Trophoblast cell (in vitro differentiated cells and primary cell): ENCODE results near the gene PPP1R9A.

Experiments used
- DNase-seq, 2 donors: peaks; one replicate each; pipeline ENCODE4 v3.0.0-alpha.2; 2016
- H2AFZ ChIP-seq: 2 replicates; pipeline ENCODE4 v1.6.1; 2013; ENCODE audit warnings: low read length, moderate library complexity, mild to moderate bottlenecking; ENCODE audit not compliant: insufficient read depth, poor library complexity
- H2AK5ac ChIP-seq: 2 replicates; pipeline ENCODE4 v1.6.1; 2013; ENCODE audit warnings: mild to moderate bottlenecking, low read length
- H2BK120ac ChIP-seq: 2 replicates; pipeline ENCODE4 v1.6.1; 2013; ENCODE audit warnings: low read length, mild to moderate bottlenecking, moderate library complexity; ENCODE audit not compliant: insufficient read depth, poor library complexity
- H2BK12ac ChIP-seq: 2 replicates; pipeline ENCODE4 v1.6.1; 2013; ENCODE audit warnings: mild to moderate bottlenecking, low read length, moderate library complexity
- H2BK5ac ChIP-seq: 2 replicates; pipeline ENCODE4 v1.6.1; 2013; ENCODE audit warnings: low read length, low read depth, moderate library complexity, mild to moderate bottlenecking; ENCODE audit not compliant: poor library complexity
- H3K14ac ChIP-seq: 2 replicates; pipeline ENCODE4 v1.6.1; 2013; ENCODE audit warnings: mild to moderate bottlenecking, low read length
- H3K18ac ChIP-seq: 2 replicates; pipeline ENCODE4 v1.6.1; 2013; ENCODE audit warnings: mild to moderate bottlenecking, low read length
- H3K23ac ChIP-seq: 2 replicates; pipeline ENCODE4 v1.6.1; 2013; ENCODE audit warnings: low read length
- H3K27ac ChIP-seq: 2 replicates; pipeline ENCODE4 v1.5.1; 2013; ENCODE audit warnings: low read depth, mild to moderate bottlenecking, inconsistent platforms, low read length, moderate library complexity
- H3K27me3 ChIP-seq: 2 replicates; pipeline ENCODE4 v1.6.1; 2013; ENCODE audit warnings: inconsistent platforms, mild to moderate bottlenecking, low read length, moderate library complexity; ENCODE audit not compliant: insufficient read depth
- H3K36me3 ChIP-seq, 2 experiments: 1 replicate in 1 of 2; 2 replicates in 1 of 2; pipeline ENCODE4 v1.6.1; 2013; ENCODE audit warnings: low read length in 2 of 2, mild to moderate bottlenecking in 2 of 2, moderate library complexity in 1 of 2; ENCODE audit not compliant: insufficient read depth in 2 of 2, control insufficient read depth in 1 of 2
- H3K4ac ChIP-seq: 2 replicates; pipeline ENCODE4 v1.6.1; 2013; ENCODE audit warnings: low read depth, mild to moderate bottlenecking, low read length, moderate library complexity
- H3K4me1 ChIP-seq, 2 experiments: 1 replicate in 1 of 2; 2 replicates in 1 of 2; pipeline ENCODE4 v1.6.1; 2013; ENCODE audit warnings: low read length in 2 of 2, mild to moderate bottlenecking in 2 of 2, moderate library complexity in 1 of 2; ENCODE audit not compliant: insufficient read depth in 2 of 2, control insufficient read depth in 1 of 2
- H3K4me2 ChIP-seq: 2 replicates; pipeline ENCODE4 v1.6.1; 2013; ENCODE audit warnings: inconsistent platforms, mild to moderate bottlenecking, low read length, moderate library complexity
- H3K4me3 ChIP-seq: 2 replicates; pipeline ENCODE4 v1.5.1; 2013; ENCODE audit warnings: mild to moderate bottlenecking, low read depth, low read length, inconsistent platforms
- H3K79me1 ChIP-seq: one replicate; pipeline ENCODE4 v1.6.1; 2013; ENCODE audit warnings: low read length
- H3K79me2 ChIP-seq: 2 replicates; pipeline ENCODE4 v1.6.1; 2013; ENCODE audit warnings: low read length, mild to moderate bottlenecking; ENCODE audit not compliant: control insufficient read depth, insufficient read depth, poor library complexity
- H3K9ac ChIP-seq: 2 replicates; pipeline ENCODE4 v1.6.1; 2013; ENCODE audit warnings: mild to moderate bottlenecking, low read length
- H3K9me3 ChIP-seq: 2 replicates; pipeline ENCODE4 v1.6.1; 2013; ENCODE audit warnings: low read depth, mild to moderate bottlenecking, control low read depth, inconsistent platforms, low read length; ENCODE audit not compliant: insufficient read depth
- H4K12ac ChIP-seq: 2 replicates; pipeline ENCODE4 v1.6.1; 2013; ENCODE audit warnings: low read depth, mild to moderate bottlenecking, low read length, moderate library complexity
- H4K8ac ChIP-seq: 2 replicates; pipeline ENCODE4 v1.6.1; 2013; ENCODE audit warnings: low read depth, mild to moderate bottlenecking, low read length, moderate library complexity
- H4K91ac ChIP-seq: one replicate; pipeline ENCODE4 v1.6.1; 2013; ENCODE audit warnings: low read depth, mild to moderate bottlenecking, low read length, moderate library complexity
- WGBS: extraction: QIAGEN DNeasy Blood & Tissue Kit; methylation state at CpG from one replicate; pipeline ENCODE4 v1.1.7; 2013; ENCODE audit warnings: missing lambda C conversion rate; ENCODE audit not compliant: insufficient read length, insufficient coverage; ENCODE audit errors: extremely low coverage; 5-methylcytosine and 5-hydroxymethylcytosine counted together

The PPP1R9A gene

GRCh38 chr7:95092324-95092723, 184.9 kb downstream of the PPP1R9A start:
- no peak overlapping the region for H2BK12ac ChIP-seq
- no peaks in the 10 kb centered on the region for H3K79me1 ChIP-seq
- H2AFZ ChIP-seq, result no peak overlapping the region
- H2AK5ac ChIP-seq, result no peak overlapping the region
- WGBS, result no CpG with 5 or more reads among the region's 1 CpG
- no peak overlapping the region for H4K12ac ChIP-seq
- H3K27me3 ChIP-seq, result no peaks in the 10 kb centered on the region
- H3K4me3 ChIP-seq, result no peak overlapping the region
- H2BK120ac ChIP-seq, result no peak overlapping the region
- H3K18ac ChIP-seq, result no peak overlapping the region
- no peaks in the 10 kb centered on the region for H3K9me3 ChIP-seq
- no peak overlapping the region for H2BK5ac ChIP-seq
- no peaks in the 10 kb centered on the region for H3K79me2 ChIP-seq
- no peak overlapping the region for H3K4ac ChIP-seq
- no peak overlapping the region for H3K9ac ChIP-seq
- no peak overlapping the region for H3K23ac ChIP-seq
- no peak overlapping the region for H3K27ac ChIP-seq
- no peak overlapping the region for H3K14ac ChIP-seq
- no peaks in the 10 kb centered on the region for H3K36me3 ChIP-seq
- no peak overlapping the region for H4K8ac ChIP-seq
- no peak overlapping the region for H3K4me2 ChIP-seq
- no peak for DNase-seq
- H4K91ac ChIP-seq, result no peak overlapping the region
- H3K4me1 ChIP-seq, result no peaks in the 10 kb centered on the region

GRCh38 chr7:95095259-95095965, 188.0 kb downstream of the PPP1R9A start:
- H2BK120ac ChIP-seq, result no peak overlapping the region
- H2BK12ac ChIP-seq, result no peak overlapping the region
- DNase-seq, result no peak
- no peak overlapping the region for H3K9ac ChIP-seq
- no peak overlapping the region for H3K4me2 ChIP-seq
- H3K27ac ChIP-seq, result no peak overlapping the region
- no peak overlapping the region for H4K91ac ChIP-seq
- no peak overlapping the region for H3K14ac ChIP-seq
- H3K9me3 ChIP-seq, result no peaks in the 10 kb centered on the region
- no peaks in the 10 kb centered on the region for H3K4me1 ChIP-seq
- no peak overlapping the region for H4K8ac ChIP-seq
- no peak overlapping the region for H2BK5ac ChIP-seq
- H4K12ac ChIP-seq, result no peak overlapping the region
- no peaks in the 10 kb centered on the region for H3K79me2 ChIP-seq
- no peaks in the 10 kb centered on the region for H3K79me1 ChIP-seq
- no peaks in the 10 kb centered on the region for H3K27me3 ChIP-seq
- H3K4ac ChIP-seq, result no peak overlapping the region
- H3K23ac ChIP-seq, result no peak overlapping the region
- WGBS, result no CpG with 5 or more reads among the region's 2 CpGs
- no peaks in the 10 kb centered on the region for H3K36me3 ChIP-seq
- no peak overlapping the region for H3K18ac ChIP-seq
- no peak overlapping the region for H2AK5ac ChIP-seq
- H3K4me3 ChIP-seq, result no peak overlapping the region
- H2AFZ ChIP-seq, result no peak overlapping the region

- no peaks in the 10 kb centered on the region for H3K27me3 ChIP-seq
- DNase-seq, result no peak
- no peak overlapping the region for H3K4me3 ChIP-seq
- H3K4ac ChIP-seq, result no peak overlapping the region
- H4K12ac ChIP-seq, result no peak overlapping the region
- H2BK12ac ChIP-seq, result no peak overlapping the region
- no peak overlapping the region for H3K27ac ChIP-seq
- no peak overlapping the region for H2AFZ ChIP-seq
- H3K4me2 ChIP-seq, result no peak overlapping the region
- no peaks in the 10 kb centered on the region for H3K4me1 ChIP-seq
- H3K9ac ChIP-seq, result no peak overlapping the region
- H3K9me3 ChIP-seq, result no peaks in the 10 kb centered on the region
- no peaks in the 10 kb centered on the region for H3K36me3 ChIP-seq
- no peaks in the 10 kb centered on the region for H3K79me1 ChIP-seq
- no peak overlapping the region for H4K8ac ChIP-seq
- no peaks in the 10 kb centered on the region for H3K79me2 ChIP-seq
- H4K91ac ChIP-seq, result no peak overlapping the region
- H2BK5ac ChIP-seq, result no peak overlapping the region
- no peak overlapping the region for H3K14ac ChIP-seq
- no peak overlapping the region for H3K18ac ChIP-seq
- H2AK5ac ChIP-seq, result no peak overlapping the region
- no peak overlapping the region for H3K23ac ChIP-seq
- no peak overlapping the region for H2BK120ac ChIP-seq
Measured at GRCh38 chr7:95095966-95096540, 188.7 kb downstream of the PPP1R9A start.

- H3K4me2 ChIP-seq, result no peak overlapping the region
- no peak overlapping the region for H3K14ac ChIP-seq
- H2AFZ ChIP-seq, result no peak overlapping the region
- H3K23ac ChIP-seq, result no peak overlapping the region
- H2BK5ac ChIP-seq, result no peak overlapping the region
- no peak overlapping the region for H3K9ac ChIP-seq
- H3K4me1 ChIP-seq, result no peaks in the 10 kb centered on the region
- no peak overlapping the region for H3K18ac ChIP-seq
- no peak overlapping the region for H2BK12ac ChIP-seq
- no CpG with 5 or more reads among the region's 3 CpGs for WGBS
- no peak overlapping the region for H3K27ac ChIP-seq
- H3K9me3 ChIP-seq, result no peaks in the 10 kb centered on the region
- no peak overlapping the region for H2BK120ac ChIP-seq
- no peaks in the 10 kb centered on the region for H3K27me3 ChIP-seq
- H2AK5ac ChIP-seq, result no peak overlapping the region
- H3K79me2 ChIP-seq, result no peaks in the 10 kb centered on the region
- H3K36me3 ChIP-seq, result no peaks in the 10 kb centered on the region
- no peak overlapping the region for H4K91ac ChIP-seq
- H3K4me3 ChIP-seq, result no peak overlapping the region
- no peaks in the 10 kb centered on the region for H3K79me1 ChIP-seq
- H3K4ac ChIP-seq, result no peak overlapping the region
- no peak overlapping the region for H4K12ac ChIP-seq
- no peak overlapping the region for H4K8ac ChIP-seq
- DNase-seq, result peak in 1 of 2 donors; percentile 38
Measured at GRCh38 chr7:95097291-95097690, 189.9 kb downstream of the PPP1R9A start.
